Measurements from ENCODE around the gene ACTL10.

DNA sequence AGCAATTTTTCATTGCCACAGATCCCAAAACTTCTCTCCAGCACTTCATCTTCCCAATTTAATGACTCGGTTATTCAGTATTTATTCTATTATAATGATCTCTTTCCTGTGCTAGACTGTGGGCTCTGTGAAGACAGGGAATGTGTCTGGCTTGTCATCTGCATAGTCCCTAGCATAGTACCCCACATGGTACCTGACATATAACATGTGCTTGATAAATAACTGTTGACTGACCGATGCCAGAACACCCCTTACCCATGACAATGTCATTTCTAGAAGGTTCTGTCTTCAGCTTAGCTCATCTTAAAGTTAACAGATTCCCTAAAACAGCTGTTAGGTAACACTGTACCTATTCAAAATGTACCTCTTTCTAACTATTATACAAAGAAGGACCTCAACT lies 49.8 kb downstream of the ACTL10 start:
- TF ChIP-seq CTCF (IDR thresholded peaks at IDR 0.05; ENCODE audit: low read depth, low read length), result no peak
- no peak for TF ChIP-seq MAX (IDR thresholded peaks at IDR 0.05; ENCODE audit: low read depth, low read length)
- TF ChIP-seq MYC (IDR thresholded peaks at IDR 0.05; ENCODE audit: low read depth, low read length), result no peak
- no peak for TF ChIP-seq POLR2A (IDR thresholded peaks at IDR 0.05; ENCODE audit: extremely low read depth, insufficient read length)

Data from NB4 (cell line).